ENCODE data around the gene IARS1.

IARS1 gene

GRCh38 chr9:92257327-92257726 lies 36.2 kb downstream of the IARS1 start:
- in situ Hi-C loops (cut with MboI; ENCODE audit: low pct_unique_long_range_greater_than_20kb, low sequenced_read_pairs, unreplicated experiment), result no loop called here
- TF ChIP-seq, protein P1, sequence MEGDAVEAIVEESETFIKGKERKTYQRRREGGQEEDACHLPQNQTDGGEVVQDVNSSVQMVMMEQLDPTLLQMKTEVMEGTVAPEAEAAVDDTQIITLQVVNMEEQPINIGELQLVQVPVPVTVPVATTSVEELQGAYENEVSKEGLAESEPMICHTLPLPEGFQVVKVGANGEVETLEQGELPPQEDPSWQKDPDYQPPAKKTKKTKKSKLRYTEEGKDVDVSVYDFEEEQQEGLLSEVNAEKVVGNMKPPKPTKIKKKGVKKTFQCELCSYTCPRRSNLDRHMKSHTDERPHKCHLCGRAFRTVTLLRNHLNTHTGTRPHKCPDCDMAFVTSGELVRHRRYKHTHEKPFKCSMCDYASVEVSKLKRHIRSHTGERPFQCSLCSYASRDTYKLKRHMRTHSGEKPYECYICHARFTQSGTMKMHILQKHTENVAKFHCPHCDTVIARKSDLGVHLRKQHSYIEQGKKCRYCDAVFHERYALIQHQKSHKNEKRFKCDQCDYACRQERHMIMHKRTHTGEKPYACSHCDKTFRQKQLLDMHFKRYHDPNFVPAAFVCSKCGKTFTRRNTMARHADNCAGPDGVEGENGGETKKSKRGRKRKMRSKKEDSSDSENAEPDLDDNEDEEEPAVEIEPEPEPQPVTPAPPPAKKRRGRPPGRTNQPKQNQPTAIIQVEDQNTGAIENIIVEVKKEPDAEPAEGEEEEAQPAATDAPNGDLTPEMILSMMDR (IDR thresholded peaks at IDR 0.05; ENCODE audit: extremely low read depth, insufficient read depth, missing control alignments), result no peak

DNA sequence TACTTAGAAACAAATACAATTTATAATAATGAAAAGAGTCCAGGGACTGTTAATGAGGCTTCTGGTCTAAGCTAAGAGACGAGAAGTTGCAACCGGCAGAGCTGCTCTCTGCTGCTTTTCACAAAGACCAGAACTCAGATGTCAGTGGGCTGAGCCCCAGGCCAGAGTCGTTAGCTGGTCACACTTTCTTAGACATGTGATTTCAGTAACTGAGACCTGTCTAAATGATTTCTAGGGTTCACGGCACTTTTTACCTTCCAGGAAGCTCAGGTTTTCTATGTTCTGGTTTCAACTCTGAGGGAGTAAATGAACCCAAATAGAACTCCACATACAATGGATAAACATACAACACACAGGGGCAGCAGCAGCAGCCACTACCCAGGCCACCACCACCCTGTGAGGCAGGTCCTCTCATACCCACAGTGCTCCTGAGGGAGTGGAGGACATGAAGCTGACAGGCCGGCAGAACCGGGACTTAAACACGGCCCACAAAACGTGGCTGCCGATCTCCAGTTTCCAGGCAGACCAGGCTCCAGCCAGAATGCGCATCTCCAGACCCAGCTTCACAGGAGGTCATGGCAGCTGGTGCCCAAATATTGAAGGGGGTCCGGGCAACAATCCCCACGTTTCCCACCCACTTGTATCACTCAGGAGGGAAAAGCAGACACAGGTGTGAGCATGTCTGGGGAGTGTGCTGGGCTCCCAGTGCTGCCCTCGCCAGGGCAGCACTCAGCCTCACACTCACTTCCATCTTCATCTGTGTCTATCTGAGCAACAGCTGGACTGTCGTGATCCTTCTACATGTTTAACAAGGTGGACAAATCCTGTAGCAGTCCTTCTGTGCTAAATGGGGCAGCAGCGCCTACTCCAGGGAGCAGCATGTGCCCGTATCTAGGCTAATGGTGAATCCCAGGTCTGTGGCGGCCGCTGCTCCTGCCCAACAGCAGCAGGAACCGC lies 38.8 kb downstream of the IARS1 start:
- no peak for DNase-seq (ENCODE audit: low spot score)

More at GRCh38 chr9:92257327-92257726, 36.2 kb downstream of the IARS1 start:
- no peak for DNase-seq (ENCODE audit: low spot score)

GRCh38 chr9:92253656-92254055 lies 39.8 kb downstream of the IARS1 start:
- DNase-seq (ENCODE audit: low spot score), result no peak
- in situ Hi-C loops (cut with MboI; ENCODE audit: low pct_unique_long_range_greater_than_20kb, low sequenced_read_pairs, unreplicated experiment), result no loop called here
- TF ChIP-seq, protein P1 (IDR thresholded peaks at IDR 0.05; ENCODE audit: extremely low read depth, insufficient read depth, missing control alignments), result no peak

More for the DNA sequence above, 38.8 kb downstream of the IARS1 start:
- TF ChIP-seq, protein P1 (IDR thresholded peaks at IDR 0.05; ENCODE audit: extremely low read depth, insufficient read depth, missing control alignments), result no peak
- in situ Hi-C loops (cut with MboI; ENCODE audit: low pct_unique_long_range_greater_than_20kb, low sequenced_read_pairs, unreplicated experiment), result no loop called here

- TF ChIP-seq, protein P1 (IDR thresholded peaks at IDR 0.05; ENCODE audit: extremely low read depth, insufficient read depth, missing control alignments), result no peak
- no peak for DNase-seq (ENCODE audit: low spot score)
- in situ Hi-C loops (cut with MboI; ENCODE audit: low pct_unique_long_range_greater_than_20kb, low sequenced_read_pairs, unreplicated experiment), result no loop called here
Observed at GRCh38 chr9:92247981-92248380, 45.5 kb downstream of the IARS1 start.

- in situ Hi-C loops (cut with MboI; ENCODE audit: low pct_unique_long_range_greater_than_20kb, low sequenced_read_pairs, unreplicated experiment), result no loop called here
- no peak for DNase-seq (ENCODE audit: low spot score)
- TF ChIP-seq, protein P1 (IDR thresholded peaks at IDR 0.05; ENCODE audit: extremely low read depth, insufficient read depth, missing control alignments), result no peak
Observed at GRCh38 chr9:92247296-92247695, 46.2 kb downstream of the IARS1 start.

DNA sequence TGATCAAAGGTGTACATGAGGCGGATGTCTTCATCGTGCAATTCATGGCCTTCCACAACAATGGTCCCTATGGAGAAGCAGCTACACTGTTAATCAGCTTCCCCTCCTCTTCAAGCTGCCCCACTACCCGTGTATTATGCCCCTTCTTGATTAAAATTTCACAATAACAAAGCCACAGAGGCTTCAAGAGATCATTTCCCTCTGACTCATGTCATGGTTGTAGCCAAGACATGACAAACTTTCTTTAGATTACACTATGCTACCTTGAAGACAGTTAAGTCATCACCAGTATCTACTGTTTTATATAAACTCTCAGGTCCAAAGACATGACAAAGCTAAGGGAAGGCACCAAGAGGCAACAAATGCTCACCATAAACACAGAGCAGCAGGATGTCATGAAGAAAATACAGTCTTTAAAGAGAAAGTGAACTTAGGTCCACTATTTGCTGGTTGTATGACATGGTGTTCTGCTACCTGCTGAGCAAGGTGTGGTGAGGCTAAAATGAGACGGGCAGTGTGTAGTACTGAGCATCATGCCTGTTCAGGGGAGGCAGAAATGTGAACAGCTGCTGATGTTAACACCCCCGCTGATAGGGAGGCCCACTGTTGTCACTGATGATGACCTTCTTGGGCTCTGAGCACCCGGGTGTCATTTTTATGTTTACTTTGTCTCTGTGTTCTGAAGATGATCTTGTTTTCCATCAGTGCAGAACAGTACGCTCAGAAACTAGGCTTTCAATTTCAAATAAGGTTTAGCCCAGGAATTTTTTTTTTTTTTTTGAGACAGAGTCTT lies 48.3 kb downstream of the IARS1 start:
- no peak for DNase-seq (ENCODE audit: low spot score)
- in situ Hi-C loops (cut with MboI; ENCODE audit: low pct_unique_long_range_greater_than_20kb, low sequenced_read_pairs, unreplicated experiment), result no loop called here

More for the DNA sequence above, 48.3 kb downstream of the IARS1 start:
- TF ChIP-seq, protein P1 (IDR thresholded peaks at IDR 0.05; ENCODE audit: extremely low read depth, insufficient read depth, missing control alignments), result no peak

All from GM13977 (cell line).